ENCODE results near the gene VEGFA.

The VEGFA gene

GRCh38 chr6:43796168-43796567 lies 26.2 kb downstream of the VEGFA start:
- in situ Hi-C loops (cut with HindIII; ENCODE audit: low pct_ligation_motif_present, low pct_unique_long_range_greater_than_20kb, low sequenced_read_pairs): no loop called here
- DNase-seq: no peak

GRCh38 chr6:43796903-43797890 lies 27.2 kb downstream of the VEGFA start:
- DNase-seq: no peak
- in situ Hi-C loops (cut with HindIII; ENCODE audit: low pct_ligation_motif_present, low pct_unique_long_range_greater_than_20kb, low sequenced_read_pairs): no loop called here

GRCh38 chr6:43797919-43798318 lies 27.9 kb downstream of the VEGFA start:
- in situ Hi-C loops (cut with HindIII; ENCODE audit: low pct_ligation_motif_present, low pct_unique_long_range_greater_than_20kb, low sequenced_read_pairs): no loop called here
- DNase-seq: no peak

GRCh38 chr6:43798688-43799444 lies 28.9 kb downstream of the VEGFA start:
- in situ Hi-C loops (cut with HindIII; ENCODE audit: low pct_ligation_motif_present, low pct_unique_long_range_greater_than_20kb, low sequenced_read_pairs): no loop called here
- DNase-seq: peak; percentile 81

GRCh38 chr6:43799551-43800297 lies 29.7 kb downstream of the VEGFA start:
- in situ Hi-C loops (cut with HindIII; ENCODE audit: low pct_ligation_motif_present, low pct_unique_long_range_greater_than_20kb, low sequenced_read_pairs): no loop called here
- no peak for DNase-seq

- no peak for DNase-seq
- in situ Hi-C loops (cut with HindIII; ENCODE audit: low pct_ligation_motif_present, low pct_unique_long_range_greater_than_20kb, low sequenced_read_pairs): no loop called here
These were observed 30.2 kb downstream of the VEGFA start for GRCh38 chr6:43800298-43800623.

- DNase-seq: no peak
- in situ Hi-C loops (cut with HindIII; ENCODE audit: low pct_ligation_motif_present, low pct_unique_long_range_greater_than_20kb, low sequenced_read_pairs): no loop called here
These were observed 30.9 kb downstream of the VEGFA start for GRCh38 chr6:43800746-43801494.

GRCh38 chr6:43801495-43802181 lies 31.6 kb downstream of the VEGFA start:
- in situ Hi-C loops (cut with HindIII; ENCODE audit: low pct_ligation_motif_present, low pct_unique_long_range_greater_than_20kb, low sequenced_read_pairs): no loop called here
- DNase-seq: no peak

- in situ Hi-C loops (cut with HindIII; ENCODE audit: low pct_ligation_motif_present, low pct_unique_long_range_greater_than_20kb, low sequenced_read_pairs): no loop called here
- DNase-seq: no peak
These were observed 33.2 kb downstream of the VEGFA start for GRCh38 chr6:43803055-43803782.

GRCh38 chr6:43803783-43804549 lies 34.0 kb downstream of the VEGFA start:
- DNase-seq: peak; percentile 33
- in situ Hi-C loops (cut with HindIII; ENCODE audit: low pct_ligation_motif_present, low pct_unique_long_range_greater_than_20kb, low sequenced_read_pairs): no loop called here

GRCh38 chr6:43804550-43805223 lies 34.7 kb downstream of the VEGFA start:
- no peak for DNase-seq
- in situ Hi-C loops (cut with HindIII; ENCODE audit: low pct_ligation_motif_present, low pct_unique_long_range_greater_than_20kb, low sequenced_read_pairs): no loop called here

GRCh38 chr6:43805699-43806042 lies 35.7 kb downstream of the VEGFA start:
- in situ Hi-C loops (cut with HindIII; ENCODE audit: low pct_ligation_motif_present, low pct_unique_long_range_greater_than_20kb, low sequenced_read_pairs): no loop called here
- no peak for DNase-seq

GRCh38 chr6:43806043-43806757 lies 36.2 kb downstream of the VEGFA start:
- in situ Hi-C loops (cut with HindIII; ENCODE audit: low pct_ligation_motif_present, low pct_unique_long_range_greater_than_20kb, low sequenced_read_pairs): no loop called here
- DNase-seq: peak; percentile 21

- DNase-seq: no peak
- in situ Hi-C loops (cut with HindIII; ENCODE audit: low pct_ligation_motif_present, low pct_unique_long_range_greater_than_20kb, low sequenced_read_pairs): no loop called here
These were observed 36.8 kb downstream of the VEGFA start for GRCh38 chr6:43806758-43807227.

- in situ Hi-C loops (cut with HindIII; ENCODE audit: low pct_ligation_motif_present, low pct_unique_long_range_greater_than_20kb, low sequenced_read_pairs): no loop called here
- DNase-seq: no peak
These were observed 37.4 kb downstream of the VEGFA start for GRCh38 chr6:43807228-43808061.
